Stimulated activated memory B cell treated with anti-CD40 and anti-IgM and Interleukin-4, amounts not matched to agents 10 μg/mL and 1 μg/mL and 100 μg/mL, for 72 hours (primary cell): ENCODE measurements around the gene TIMELESS.
"Not testable (repeated sequence)": the region's sequence is repeated elsewhere in the genome, so short reads cannot be mapped to it uniquely, and the experiment has no call there.

ENCODE experiments used
- ATAC-seq: fragments of 150-1000 bp; cut with Tn5 transposase; 2 replicates; pipeline ENCODE4 v1.10.0; 2021
- H3K27ac Mint-ChIP-seq: one replicate; pipeline ENCODE4 v1.8.0; 2022; ENCODE audit warnings: mild to moderate bottlenecking, mixed read lengths
- H3K27me3 Mint-ChIP-seq: one replicate; pipeline ENCODE4 v1.8.0; 2022; ENCODE audit warnings: mixed read lengths
- H3K36me3 Mint-ChIP-seq: one replicate; pipeline ENCODE4 v1.8.0; 2022; ENCODE audit warnings: mixed read lengths
- H3K4me1 Mint-ChIP-seq: one replicate; pipeline ENCODE4 v1.8.0; 2022; ENCODE audit warnings: mixed read lengths
- H3K4me3 Mint-ChIP-seq: one replicate; pipeline ENCODE4 v1.8.0; 2022; ENCODE audit warnings: mild to moderate bottlenecking, moderate library complexity, mixed read lengths
- H3K9me3 Mint-ChIP-seq: one replicate; pipeline ENCODE4 v1.8.0; 2022; ENCODE audit warnings: mixed read lengths

The TIMELESS gene

GRCh38 chr12:56448860-56449621 lies at the start of gene TIMELESS:
Gene TIMELESS (minus strand): TSS chr12:56449426. CDS start chr12:56434170, 15,256 bp downstream.
- peak; percentile 99 for ATAC-seq
- peaks cover 2% of the 10 kb centered on the region for H3K9me3 Mint-ChIP-seq
- H3K27ac Mint-ChIP-seq = peak within 1 kb of the TSS; percentile 85
- peak within 1 kb of the TSS; percentile 92 for H3K4me3 Mint-ChIP-seq
- peaks cover 17% of the 10 kb centered on the region for H3K36me3 Mint-ChIP-seq
- H3K27me3 Mint-ChIP-seq = no peaks in the 10 kb centered on the region
- H3K4me1 Mint-ChIP-seq = peaks cover 29% of the 10 kb centered on the region

DNA sequence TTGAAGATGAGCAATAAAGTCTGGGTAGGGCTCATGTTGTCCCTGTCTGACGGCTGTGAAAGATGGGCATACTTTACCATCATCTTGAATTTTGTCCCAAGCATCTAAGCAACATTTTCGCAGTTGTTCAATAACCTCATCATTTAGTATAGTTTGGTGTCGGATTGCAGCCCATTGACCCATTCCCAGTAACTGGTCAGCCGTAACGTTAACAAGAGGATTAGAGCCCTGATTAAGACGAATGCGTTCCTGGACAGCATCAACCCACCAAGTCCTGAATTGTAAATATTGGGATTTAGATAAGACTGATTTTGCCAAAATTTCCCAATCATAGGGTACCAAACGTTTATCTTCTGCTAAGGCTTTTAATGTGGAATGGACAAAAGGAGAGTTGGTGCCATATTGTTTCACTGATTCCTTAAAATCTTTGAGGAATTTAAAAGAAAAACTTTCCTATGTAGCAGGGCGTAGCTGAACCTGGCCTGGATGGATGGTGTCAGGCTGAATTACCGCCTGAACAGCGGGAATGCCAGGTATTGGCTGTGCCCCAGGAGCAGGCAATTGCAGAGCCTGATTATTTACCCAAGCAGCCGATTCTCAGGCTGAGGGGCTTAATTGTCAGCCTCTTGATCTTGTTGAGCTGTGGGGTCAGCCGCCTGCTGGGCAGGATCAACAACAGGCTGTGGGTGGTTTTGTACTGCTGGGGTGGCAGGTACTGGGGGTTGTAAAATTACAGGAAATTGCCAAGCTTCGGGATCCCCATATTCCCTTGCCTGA lies 49.1 kb upstream of the TIMELESS start:
- H3K9me3 Mint-ChIP-seq, ATAC-seq, H3K4me3 Mint-ChIP-seq, H3K27me3 Mint-ChIP-seq, H3K36me3 Mint-ChIP-seq, H3K27ac Mint-ChIP-seq, H3K4me1 Mint-ChIP-seq: not testable (repeated sequence)

- H3K4me3 Mint-ChIP-seq = peak overlapping the region; percentile 32
- ATAC-seq, H3K4me1 Mint-ChIP-seq, H3K27ac Mint-ChIP-seq, H3K27me3 Mint-ChIP-seq, H3K36me3 Mint-ChIP-seq, H3K9me3 Mint-ChIP-seq: not testable (repeated sequence)
Measured at GRCh38 chr12:56496704-56497103, 47.5 kb upstream of the TIMELESS start.

- H3K4me3 Mint-ChIP-seq, H3K27ac Mint-ChIP-seq, H3K4me1 Mint-ChIP-seq, ATAC-seq, H3K36me3 Mint-ChIP-seq, H3K27me3 Mint-ChIP-seq, H3K9me3 Mint-ChIP-seq: not testable (repeated sequence)
Measured at GRCh38 chr12:56494481-56494880, 45.3 kb upstream of the TIMELESS start.

DNA sequence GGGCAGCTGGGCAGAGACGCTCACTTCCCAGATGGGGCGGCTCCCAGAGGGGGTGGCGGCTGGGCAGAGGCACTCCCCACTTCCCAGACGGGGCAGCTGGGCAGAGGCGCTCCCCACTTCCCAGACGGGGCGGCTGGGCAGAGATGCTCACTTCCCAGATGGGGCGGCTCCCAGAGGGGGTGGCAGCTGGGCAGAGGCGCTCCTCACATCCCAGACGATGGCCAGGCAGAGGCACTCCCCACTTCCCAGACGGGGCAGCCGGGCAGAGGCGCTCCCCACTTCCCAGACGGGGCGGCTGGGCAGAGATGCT lies 44.8 kb upstream of the TIMELESS start:
- H3K27ac Mint-ChIP-seq, H3K9me3 Mint-ChIP-seq, H3K27me3 Mint-ChIP-seq, ATAC-seq, H3K4me1 Mint-ChIP-seq, H3K4me3 Mint-ChIP-seq, H3K36me3 Mint-ChIP-seq: not testable (repeated sequence)

DNA sequence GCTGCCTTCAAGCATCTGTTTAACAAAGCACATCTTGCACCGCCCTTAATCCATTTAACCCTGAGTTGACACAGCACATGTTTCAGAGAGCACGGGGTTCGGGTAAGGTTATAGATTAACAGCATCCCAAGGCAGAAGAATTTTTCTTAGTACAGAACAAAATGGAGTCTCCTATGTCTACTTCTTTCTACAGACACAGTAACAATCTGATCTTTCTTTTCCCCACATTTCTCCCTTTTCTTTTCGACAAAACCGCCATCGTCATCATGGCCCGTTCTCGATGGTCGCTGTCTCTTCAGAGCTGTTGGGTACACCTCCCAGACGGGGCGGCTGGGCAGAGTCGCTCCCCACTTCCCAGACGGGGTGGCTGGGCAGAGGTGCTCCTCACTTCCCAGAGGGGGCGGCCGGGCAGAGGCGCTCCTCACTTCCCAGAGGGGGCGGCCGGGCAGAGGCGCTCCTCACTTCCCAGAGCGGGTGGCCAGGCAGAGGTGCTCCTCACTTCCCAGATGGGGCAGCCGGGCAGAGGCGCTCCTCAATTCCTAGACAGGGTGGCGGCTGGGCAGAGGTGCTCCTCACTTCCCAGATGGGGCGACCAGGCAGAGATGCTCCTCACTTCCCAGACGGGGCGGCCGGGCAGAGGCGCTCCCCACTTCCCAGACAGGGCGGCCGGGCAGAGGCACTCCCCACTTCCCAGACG lies 44.3 kb upstream of the TIMELESS start:
- not testable (repeated sequence) for H3K4me3 Mint-ChIP-seq, ATAC-seq, H3K27me3 Mint-ChIP-seq, H3K36me3 Mint-ChIP-seq, H3K9me3 Mint-ChIP-seq, H3K27ac Mint-ChIP-seq
- H3K4me1 Mint-ChIP-seq = peaks cover 11% of the 10 kb centered on the region

DNA sequence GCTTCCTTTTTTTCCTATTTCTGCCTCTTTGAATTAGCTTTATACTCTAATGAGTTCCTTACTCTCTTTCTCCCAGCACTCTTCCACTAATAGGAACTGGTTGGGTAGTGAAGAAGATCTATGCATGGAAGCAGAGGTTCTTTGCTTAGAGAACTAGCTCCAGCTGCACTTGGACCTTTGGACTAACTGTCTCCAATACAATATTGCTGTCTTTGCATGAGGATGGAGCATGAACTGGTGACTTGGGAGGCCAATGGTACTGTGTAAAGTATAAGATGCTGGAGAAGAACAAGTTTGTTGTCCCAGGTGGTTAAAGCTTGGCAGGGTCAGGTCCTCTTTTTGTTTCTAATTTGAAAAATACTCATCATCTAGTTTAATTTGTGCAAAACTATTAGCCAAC lies 41.1 kb upstream of the TIMELESS start:
- no peak for ATAC-seq
- H3K27me3 Mint-ChIP-seq = no peaks in the 10 kb centered on the region
- no peak overlapping the region for H3K27ac Mint-ChIP-seq
- H3K4me3 Mint-ChIP-seq = no peak overlapping the region
- H3K36me3 Mint-ChIP-seq = no peaks in the 10 kb centered on the region
- H3K9me3 Mint-ChIP-seq = peaks cover 3% of the 10 kb centered on the region
- peaks cover 17% of the 10 kb centered on the region for H3K4me1 Mint-ChIP-seq

DNA sequence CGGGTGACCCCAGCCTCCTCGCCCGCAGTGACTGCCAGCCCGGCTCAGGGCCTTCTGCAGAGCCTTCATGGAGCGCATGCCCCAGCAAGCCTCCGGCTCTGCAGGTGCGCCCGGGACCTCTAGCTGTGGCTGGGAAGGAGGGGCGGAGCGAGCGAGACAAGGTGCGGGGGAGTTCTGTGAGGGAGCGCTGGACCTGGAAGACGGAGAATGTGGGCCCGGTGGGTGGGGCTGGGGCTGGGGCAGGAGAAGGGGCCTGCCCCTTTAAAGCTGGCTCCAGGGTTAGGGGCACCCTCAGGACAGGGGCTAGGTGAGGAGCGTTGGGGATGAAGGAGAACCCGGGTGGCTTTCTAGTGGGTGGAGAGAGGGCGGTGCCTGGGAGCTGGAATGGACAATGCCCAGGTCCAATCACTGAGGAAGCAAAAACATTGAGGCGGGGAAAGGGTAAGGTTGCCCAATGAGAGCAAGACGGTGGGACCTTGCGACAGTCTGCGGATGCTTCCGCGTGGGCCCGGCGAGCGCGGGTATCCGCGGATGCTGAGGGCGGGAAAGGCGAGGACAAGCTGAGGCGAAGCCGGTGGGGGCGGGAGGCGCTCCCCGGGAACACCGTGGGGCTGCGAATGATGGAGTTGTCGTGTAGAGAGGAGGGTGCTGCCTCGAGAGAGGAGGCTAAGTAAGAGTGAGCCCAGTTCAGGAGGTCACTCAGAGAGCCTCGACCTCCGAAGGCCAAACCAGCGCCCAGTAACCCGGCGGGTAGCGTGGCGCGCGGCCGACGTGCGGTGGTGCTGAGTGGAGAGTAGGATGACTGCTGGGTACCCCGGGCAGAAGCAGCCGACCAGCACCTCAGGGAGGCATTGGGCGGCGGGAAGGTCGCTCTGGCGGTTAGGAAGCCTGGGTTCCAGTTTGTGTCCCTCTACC lies 39.1 kb upstream of the TIMELESS start, which contains the start of gene GLS2:
Gene GLS2 (minus strand): TSS at position 121 of the 915 bp plus-strand sequence. CDS start 43 bp downstream, at position 78.
- ATAC-seq = peak; percentile 98
- H3K27me3 Mint-ChIP-seq = no peaks in the 10 kb centered on the region
- H3K36me3 Mint-ChIP-seq = no peaks in the 10 kb centered on the region
- H3K9me3 Mint-ChIP-seq = peaks cover 3% of the 10 kb centered on the region
- peaks cover 17% of the 10 kb centered on the region for H3K4me1 Mint-ChIP-seq
- H3K4me3 Mint-ChIP-seq = peak within 1 kb of the TSS; percentile 86
- peak within 1 kb of the TSS; percentile 45 for H3K27ac Mint-ChIP-seq

- H3K36me3 Mint-ChIP-seq = no peaks in the 10 kb centered on the region
- peak overlapping the region; percentile 86 for H3K4me3 Mint-ChIP-seq
- H3K27me3 Mint-ChIP-seq = no peaks in the 10 kb centered on the region
- peak overlapping the region; percentile 45 for H3K27ac Mint-ChIP-seq
- ATAC-seq = peak; percentile 58
- H3K4me1 Mint-ChIP-seq = peaks cover 17% of the 10 kb centered on the region
- H3K9me3 Mint-ChIP-seq = peaks cover 3% of the 10 kb centered on the region
Measured at GRCh38 chr12:56487448-56488040, 38.3 kb upstream of the TIMELESS start.

DNA sequence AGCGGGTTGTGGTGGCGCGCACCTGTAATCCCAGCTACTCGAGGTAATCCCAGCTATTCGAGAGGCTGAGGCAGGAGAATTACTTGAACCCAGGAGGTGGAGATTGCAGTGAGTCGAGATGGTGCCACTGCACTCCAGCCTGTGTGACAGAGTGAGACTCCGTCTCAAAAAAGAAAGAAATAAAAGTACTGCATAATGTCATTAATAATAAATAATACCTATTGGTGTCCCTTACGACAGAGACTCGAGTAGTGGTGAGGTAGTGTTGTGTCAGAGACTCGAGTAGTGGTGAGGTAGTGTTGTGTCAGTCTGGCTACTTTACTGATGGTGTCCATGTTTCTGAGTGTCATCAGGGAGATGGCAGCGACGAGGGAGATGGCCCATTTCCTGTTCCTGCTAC lies 37.5 kb upstream of the TIMELESS start:
- Mint-ChIP-seq H3K27ac (no peak overlapping the region), H3K36me3 (no peaks in the 10 kb centered on the region), H3K9me3 (peaks cover 3% of the 10 kb centered on the region), H3K27me3 (no peaks in the 10 kb centered on the region), H3K4me3 (peak overlapping the region; percentile 5), H3K4me1 (peaks cover 17% of the 10 kb centered on the region)
- no peak for ATAC-seq

GRCh38 chr12:56484566-56484965 lies 35.3 kb upstream of the TIMELESS start:
- no peaks in the 10 kb centered on the region for H3K27me3 Mint-ChIP-seq
- no peak for ATAC-seq
- peaks cover 9% of the 10 kb centered on the region for H3K36me3 Mint-ChIP-seq
- peaks cover 31% of the 10 kb centered on the region for H3K4me1 Mint-ChIP-seq
- H3K4me3 Mint-ChIP-seq = no peak overlapping the region
- H3K9me3 Mint-ChIP-seq = peaks cover 3% of the 10 kb centered on the region
- H3K27ac Mint-ChIP-seq = no peak overlapping the region

- Mint-ChIP-seq H3K27me3 (no peaks in the 10 kb centered on the region), H3K4me3 (no peak overlapping the region), H3K27ac (no peak overlapping the region), H3K4me1 (peaks cover 25% of the 10 kb centered on the region), H3K9me3 (no peaks in the 10 kb centered on the region), H3K36me3 (peaks cover 14% of the 10 kb centered on the region)
- ATAC-seq = no peak
Measured at GRCh38 chr12:56479625-56480024, 30.4 kb upstream of the TIMELESS start.

DNA sequence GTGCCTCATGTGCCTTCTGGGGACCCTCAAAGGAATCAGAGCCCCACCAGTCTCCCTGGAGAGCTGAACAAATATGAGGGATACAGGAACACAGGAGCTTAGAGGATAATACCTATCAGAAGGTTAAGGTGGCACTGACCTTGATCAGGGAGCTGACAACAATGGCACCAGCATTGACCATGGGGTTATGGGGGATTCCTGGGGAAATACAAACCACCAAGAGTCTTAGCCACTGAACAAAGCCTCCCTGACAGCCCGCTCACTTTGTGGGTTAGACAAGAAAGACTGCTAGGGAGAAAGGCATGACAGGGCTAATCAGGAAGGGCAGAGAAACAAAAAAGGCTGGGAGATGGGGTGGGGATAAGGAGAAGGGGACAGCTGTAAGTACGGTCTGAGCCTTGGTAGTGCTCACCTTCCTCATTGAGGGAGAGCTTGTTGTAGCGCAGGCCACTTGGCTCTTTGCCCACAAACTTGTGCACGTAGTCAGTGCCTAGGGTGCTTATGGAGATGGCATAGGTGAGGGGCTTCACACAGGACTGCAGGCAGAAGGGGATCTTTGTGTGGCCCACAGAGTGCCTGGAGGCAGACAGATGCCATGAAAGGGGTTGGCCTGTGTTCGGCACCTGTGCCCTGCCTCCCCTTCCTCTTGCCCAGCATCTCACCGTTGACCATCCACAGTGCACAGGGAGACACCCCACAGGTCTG lies 28.4 kb upstream of the TIMELESS start:
- Mint-ChIP-seq H3K4me3 (no peak overlapping the region), H3K36me3 (peaks cover 19% of the 10 kb centered on the region), H3K27ac (peak overlapping the region; percentile 72), H3K9me3 (no peaks in the 10 kb centered on the region), H3K27me3 (no peaks in the 10 kb centered on the region), H3K4me1 (peaks cover 25% of the 10 kb centered on the region)
- ATAC-seq = no peak

- no peak for ATAC-seq
- peaks cover 25% of the 10 kb centered on the region for H3K4me1 Mint-ChIP-seq
- H3K4me3 Mint-ChIP-seq = no peak overlapping the region
- H3K36me3 Mint-ChIP-seq = peaks cover 19% of the 10 kb centered on the region
- no peaks in the 10 kb centered on the region for H3K9me3 Mint-ChIP-seq
- H3K27ac Mint-ChIP-seq = peak overlapping the region; percentile 72
- no peaks in the 10 kb centered on the region for H3K27me3 Mint-ChIP-seq
Measured at GRCh38 chr12:56476972-56477432, 27.8 kb upstream of the TIMELESS start.
